ENCODE measurements around the gene LDLRAP1.

DNA sequence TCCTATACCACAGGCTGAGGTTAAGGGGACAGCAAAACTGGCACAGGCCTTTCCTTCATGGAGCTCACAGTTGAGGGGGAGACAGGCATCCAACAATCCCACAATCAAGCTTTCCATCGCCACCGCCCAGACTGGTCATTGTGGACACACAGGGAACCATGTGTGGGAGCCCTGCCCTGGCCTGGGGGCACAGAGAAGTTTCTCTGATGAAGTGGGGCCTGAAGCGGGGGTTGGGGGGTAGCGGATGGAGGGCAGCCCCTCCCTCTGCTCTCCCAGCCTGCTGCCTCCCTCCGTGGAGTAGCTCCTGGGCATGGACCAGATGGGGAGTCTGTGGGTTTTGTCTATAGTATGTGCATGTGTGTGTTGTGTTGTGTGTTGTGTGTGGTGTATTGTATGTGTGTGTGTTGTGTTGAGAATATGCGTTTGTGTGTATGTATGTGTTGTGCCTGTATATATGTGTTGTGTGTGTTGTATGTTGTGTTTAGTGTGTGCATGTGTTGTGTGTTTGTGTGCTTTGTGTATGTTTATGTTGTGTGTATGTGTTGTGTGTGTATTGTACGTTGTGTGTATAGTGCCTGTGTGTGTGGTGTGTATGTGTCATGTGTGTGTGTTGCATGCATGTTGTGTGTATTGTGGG lies 14.4 kb upstream of the LDLRAP1 start:
- TF ChIP-seq, protein P1, sequence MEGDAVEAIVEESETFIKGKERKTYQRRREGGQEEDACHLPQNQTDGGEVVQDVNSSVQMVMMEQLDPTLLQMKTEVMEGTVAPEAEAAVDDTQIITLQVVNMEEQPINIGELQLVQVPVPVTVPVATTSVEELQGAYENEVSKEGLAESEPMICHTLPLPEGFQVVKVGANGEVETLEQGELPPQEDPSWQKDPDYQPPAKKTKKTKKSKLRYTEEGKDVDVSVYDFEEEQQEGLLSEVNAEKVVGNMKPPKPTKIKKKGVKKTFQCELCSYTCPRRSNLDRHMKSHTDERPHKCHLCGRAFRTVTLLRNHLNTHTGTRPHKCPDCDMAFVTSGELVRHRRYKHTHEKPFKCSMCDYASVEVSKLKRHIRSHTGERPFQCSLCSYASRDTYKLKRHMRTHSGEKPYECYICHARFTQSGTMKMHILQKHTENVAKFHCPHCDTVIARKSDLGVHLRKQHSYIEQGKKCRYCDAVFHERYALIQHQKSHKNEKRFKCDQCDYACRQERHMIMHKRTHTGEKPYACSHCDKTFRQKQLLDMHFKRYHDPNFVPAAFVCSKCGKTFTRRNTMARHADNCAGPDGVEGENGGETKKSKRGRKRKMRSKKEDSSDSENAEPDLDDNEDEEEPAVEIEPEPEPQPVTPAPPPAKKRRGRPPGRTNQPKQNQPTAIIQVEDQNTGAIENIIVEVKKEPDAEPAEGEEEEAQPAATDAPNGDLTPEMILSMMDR (IDR thresholded peaks at IDR 0.05; ENCODE audit: poor library complexity, severe bottlenecking) = no peak
- TF ChIP-seq EZH2 (IDR thresholded peaks at IDR 0.05; ENCODE audit: borderline replicate concordance, insufficient read depth, low read length, poor library complexity, severe bottlenecking) (no peak), POLR2AphosphoS5 (IDR thresholded peaks at IDR 0.05) (no peak), EP300 (conservative IDR thresholded peaks at IDR 0.05; ENCODE audit: poor library complexity, severe bottlenecking) (no peak), RAD21 (conservative IDR thresholded peaks at IDR 0.05) (no peak)
- TF ChIP-seq, protein P2, sequence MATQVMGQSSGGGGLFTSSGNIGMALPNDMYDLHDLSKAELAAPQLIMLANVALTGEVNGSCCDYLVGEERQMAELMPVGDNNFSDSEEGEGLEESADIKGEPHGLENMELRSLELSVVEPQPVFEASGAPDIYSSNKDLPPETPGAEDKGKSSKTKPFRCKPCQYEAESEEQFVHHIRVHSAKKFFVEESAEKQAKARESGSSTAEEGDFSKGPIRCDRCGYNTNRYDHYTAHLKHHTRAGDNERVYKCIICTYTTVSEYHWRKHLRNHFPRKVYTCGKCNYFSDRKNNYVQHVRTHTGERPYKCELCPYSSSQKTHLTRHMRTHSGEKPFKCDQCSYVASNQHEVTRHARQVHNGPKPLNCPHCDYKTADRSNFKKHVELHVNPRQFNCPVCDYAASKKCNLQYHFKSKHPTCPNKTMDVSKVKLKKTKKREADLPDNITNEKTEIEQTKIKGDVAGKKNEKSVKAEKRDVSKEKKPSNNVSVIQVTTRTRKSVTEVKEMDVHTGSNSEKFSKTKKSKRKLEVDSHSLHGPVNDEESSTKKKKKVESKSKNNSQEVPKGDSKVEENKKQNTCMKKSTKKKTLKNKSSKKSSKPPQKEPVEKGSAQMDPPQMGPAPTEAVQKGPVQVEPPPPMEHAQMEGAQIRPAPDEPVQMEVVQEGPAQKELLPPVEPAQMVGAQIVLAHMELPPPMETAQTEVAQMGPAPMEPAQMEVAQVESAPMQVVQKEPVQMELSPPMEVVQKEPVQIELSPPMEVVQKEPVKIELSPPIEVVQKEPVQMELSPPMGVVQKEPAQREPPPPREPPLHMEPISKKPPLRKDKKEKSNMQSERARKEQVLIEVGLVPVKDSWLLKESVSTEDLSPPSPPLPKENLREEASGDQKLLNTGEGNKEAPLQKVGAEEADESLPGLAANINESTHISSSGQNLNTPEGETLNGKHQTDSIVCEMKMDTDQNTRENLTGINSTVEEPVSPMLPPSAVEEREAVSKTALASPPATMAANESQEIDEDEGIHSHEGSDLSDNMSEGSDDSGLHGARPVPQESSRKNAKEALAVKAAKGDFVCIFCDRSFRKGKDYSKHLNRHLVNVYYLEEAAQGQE (IDR thresholded peaks at IDR 0.05; ENCODE audit: borderline replicate concordance) = no peak
